ENCODE measurements around the gene METTL5.

Gene METTL5

DNA sequence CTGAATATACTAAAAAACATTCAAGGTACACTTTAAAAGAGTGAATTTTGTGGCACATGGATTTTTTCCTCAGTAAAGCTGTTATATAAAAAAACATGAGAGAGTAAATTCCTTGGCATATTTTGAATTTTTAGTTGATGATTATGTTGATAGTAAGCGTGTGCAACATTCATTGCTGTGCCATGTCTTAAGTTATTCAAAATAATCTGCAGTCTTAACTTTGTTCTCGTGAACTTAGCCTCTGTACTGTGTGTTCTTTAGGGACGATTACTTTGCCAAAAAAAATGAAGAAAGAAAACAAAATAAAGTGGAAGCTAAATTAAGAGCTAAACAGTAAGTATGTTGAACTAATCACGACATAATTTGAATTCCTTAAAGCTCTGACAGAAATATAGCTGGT is 16.5 kb downstream of the METTL5 start:
- TF ChIP-seq, protein P1, sequence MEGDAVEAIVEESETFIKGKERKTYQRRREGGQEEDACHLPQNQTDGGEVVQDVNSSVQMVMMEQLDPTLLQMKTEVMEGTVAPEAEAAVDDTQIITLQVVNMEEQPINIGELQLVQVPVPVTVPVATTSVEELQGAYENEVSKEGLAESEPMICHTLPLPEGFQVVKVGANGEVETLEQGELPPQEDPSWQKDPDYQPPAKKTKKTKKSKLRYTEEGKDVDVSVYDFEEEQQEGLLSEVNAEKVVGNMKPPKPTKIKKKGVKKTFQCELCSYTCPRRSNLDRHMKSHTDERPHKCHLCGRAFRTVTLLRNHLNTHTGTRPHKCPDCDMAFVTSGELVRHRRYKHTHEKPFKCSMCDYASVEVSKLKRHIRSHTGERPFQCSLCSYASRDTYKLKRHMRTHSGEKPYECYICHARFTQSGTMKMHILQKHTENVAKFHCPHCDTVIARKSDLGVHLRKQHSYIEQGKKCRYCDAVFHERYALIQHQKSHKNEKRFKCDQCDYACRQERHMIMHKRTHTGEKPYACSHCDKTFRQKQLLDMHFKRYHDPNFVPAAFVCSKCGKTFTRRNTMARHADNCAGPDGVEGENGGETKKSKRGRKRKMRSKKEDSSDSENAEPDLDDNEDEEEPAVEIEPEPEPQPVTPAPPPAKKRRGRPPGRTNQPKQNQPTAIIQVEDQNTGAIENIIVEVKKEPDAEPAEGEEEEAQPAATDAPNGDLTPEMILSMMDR (IDR thresholded peaks at IDR 0.05; ENCODE audit: extremely low read depth, missing control alignments), result no peak
- no peak for DNase-seq (ENCODE audit: low spot score)

DNA sequence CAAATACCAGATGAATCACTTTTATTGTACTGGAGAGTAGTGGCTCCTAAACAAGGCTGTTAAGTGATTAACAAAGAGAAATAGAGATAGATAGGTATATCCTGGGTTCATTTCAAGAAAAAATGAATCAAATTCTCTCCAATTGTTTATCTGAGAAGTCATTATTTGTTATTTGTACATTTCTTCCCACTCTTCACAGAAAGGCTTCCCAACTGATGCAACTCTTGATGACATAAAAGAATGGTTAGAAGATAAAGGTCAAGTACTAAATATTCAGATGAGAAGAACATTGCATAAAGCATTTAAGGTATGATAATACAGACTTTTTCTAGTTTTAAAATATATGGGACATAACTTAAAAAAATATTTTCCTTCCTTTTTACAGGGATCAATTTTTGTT is 18.1 kb downstream of the METTL5 start:
- no peak for DNase-seq (ENCODE audit: low spot score)
- TF ChIP-seq, protein P1 (IDR thresholded peaks at IDR 0.05; ENCODE audit: extremely low read depth, missing control alignments), result no peak

DNA sequence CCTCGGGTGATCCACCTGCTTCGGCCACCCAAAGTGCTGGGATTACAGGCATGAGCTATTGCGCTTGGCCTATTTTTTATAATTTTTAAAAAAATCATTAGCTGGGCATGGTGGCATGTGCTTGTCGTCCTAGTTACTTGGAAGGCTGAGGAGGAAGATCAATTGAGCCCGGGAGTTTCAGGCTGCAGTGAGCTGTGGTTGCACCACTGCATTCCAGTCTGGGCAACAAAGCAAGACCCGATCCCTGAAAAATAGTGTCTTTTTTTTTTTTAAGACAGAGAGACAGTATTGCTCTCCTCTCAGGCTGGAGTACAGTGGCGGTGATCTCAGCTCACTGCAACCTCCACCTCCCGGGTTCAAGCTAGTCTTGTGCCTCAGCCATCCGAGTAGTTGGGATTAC is 21.2 kb downstream of the METTL5 start:
- TF ChIP-seq, protein P1 (IDR thresholded peaks at IDR 0.05; ENCODE audit: extremely low read depth, missing control alignments), result no peak

DNA sequence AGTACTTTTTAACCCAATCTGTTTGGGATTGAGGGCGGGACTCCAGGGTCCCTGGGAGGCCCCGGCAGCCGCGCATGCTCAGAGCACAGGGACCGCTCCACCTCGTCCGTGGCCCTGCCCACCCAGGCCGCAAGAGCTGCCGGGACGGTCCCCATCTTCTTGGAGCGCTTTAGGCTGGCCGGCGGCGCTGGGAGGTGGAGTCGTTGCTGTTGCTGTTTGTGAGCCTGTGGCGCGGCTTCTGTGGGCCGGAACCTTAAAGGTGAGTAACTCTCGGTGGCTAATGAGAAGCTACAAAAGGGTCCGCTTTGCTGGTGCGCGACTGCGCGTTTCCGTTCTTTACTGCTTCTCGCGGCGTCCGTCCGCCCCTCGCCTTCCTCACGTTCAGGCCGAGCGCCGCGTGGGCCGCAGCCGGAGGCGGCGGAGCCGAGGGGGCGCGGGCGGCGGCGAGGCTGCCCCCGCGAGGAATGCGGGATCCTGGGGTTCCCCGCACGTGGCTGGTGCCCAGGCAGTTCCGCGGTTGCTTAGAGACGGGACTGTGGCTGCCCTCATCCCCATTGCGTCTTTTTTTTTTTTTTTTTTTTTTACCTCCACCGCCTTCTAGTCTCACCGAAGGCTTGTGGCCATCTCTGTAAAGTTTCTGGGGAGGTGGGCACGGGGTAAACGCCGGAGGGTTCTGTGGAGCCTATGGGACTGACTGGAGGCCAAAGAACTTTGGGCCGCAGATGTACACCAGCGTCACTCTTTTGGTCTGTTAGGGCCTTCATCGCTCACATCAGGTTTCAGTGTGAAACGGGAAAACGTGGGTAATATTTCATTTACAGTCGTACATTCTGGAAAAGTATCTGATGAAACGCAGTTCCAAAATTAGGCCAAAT is 25.8 kb downstream of the METTL5 start, which contains the start of gene SSB:
TSS of gene SSB (plus strand) at position 154 of the 875 bp plus-strand sequence. CDS start 2,090 bp downstream, outside the sequence.
- TF ChIP-seq, protein P1 (IDR thresholded peaks at IDR 0.05; ENCODE audit: extremely low read depth, missing control alignments), result no peak

More for the DNA sequence above, 21.2 kb downstream of the METTL5 start:
- no peak for DNase-seq (ENCODE audit: low spot score)

DNA sequence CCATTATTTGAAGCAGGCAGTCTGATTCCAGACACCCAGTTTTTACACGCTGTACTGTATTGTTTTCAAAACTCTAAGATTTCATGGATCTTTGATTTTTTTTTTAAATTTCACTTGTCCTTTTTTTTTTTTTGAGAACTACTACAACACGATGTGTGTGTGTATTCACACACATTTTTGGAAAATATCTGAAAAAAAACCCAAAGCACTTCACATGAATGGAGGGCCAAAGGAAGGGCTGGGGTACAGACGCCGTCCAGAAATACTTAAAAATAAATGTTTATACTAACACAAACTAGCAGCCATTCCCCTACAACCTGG is 26.3 kb downstream of the METTL5 start:
- DNase-seq (ENCODE audit: low spot score), result no peak

More for the DNA sequence above, 25.8 kb downstream of the METTL5 start, which contains the start of gene SSB:
- peak; percentile 96 for DNase-seq (ENCODE audit: low spot score)

DNA sequence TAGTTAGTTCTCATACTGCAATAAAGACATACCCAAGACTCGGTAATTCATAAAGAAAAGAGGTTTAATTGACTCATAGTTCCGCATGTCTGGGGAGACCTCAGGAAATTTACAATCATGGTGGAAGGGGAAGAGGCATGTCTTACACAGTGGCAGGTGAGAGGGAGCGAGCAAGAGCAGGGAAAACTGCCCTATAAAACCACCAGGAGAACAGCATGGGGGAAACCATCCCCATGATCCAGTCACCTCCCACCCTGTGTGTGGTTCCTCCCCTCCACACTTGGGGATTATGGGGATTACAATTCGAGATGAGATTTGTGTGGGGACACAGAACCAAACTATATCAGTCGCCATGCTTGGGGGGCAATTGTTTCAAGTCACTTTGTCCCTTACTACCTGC is 27.1 kb downstream of the METTL5 start:
- TF ChIP-seq, protein P1 (IDR thresholded peaks at IDR 0.05; ENCODE audit: extremely low read depth, missing control alignments), result no peak
- no peak for DNase-seq (ENCODE audit: low spot score)

More for the DNA sequence above, 26.3 kb downstream of the METTL5 start:
- TF ChIP-seq, protein P1 (IDR thresholded peaks at IDR 0.05; ENCODE audit: extremely low read depth, missing control alignments), result no peak

DNA sequence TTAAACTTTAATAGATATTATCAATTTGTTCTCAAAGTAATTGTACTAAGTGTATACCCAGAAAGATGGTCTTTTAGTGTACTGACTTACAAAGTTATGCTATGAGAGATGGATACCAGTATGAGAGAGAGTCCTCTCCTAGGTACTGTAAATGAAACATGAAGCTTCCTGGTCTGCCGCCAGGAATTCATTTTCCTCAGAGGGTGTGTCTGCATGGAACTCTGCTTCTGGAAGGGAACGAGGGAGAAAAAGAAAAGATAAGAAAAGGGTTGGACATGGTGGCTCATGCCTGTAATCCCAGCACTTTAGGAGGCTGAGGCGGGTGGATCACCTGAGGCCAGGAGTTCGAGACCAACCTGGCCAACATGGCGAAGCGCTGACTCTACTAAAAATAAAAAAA is 28.3 kb downstream of the METTL5 start:
- no peak for DNase-seq (ENCODE audit: low spot score)
- TF ChIP-seq, protein P1 (IDR thresholded peaks at IDR 0.05; ENCODE audit: extremely low read depth, missing control alignments), result no peak
